ENCODE results near the gene UBE2G2. TPM values are rescaled to one million over a fixed set of nuclear protein-coding genes. Genes with fewer than 3 reads are reported as not detected.

The UBE2G2 gene
- polyA plus RNA-seq, 1 experiment = 93.2 TPM

- Histone ChIP-seq H3K27me3 (ENCODE audit: control insufficient read depth, insufficient read depth, low read length) (no peaks in the 10 kb centered on the region), H3K36me3 (ENCODE audit: control insufficient read depth, insufficient read depth, low read length) (peaks cover 9% of the 10 kb centered on the region), H3K4me3 (ENCODE audit: low read depth, low read length) (peak overlapping the region; percentile 77)
- ChIA-PET CTCF (interaction anchor here (0.9 to 3.4 kb wide), 7 partner anchors 9 to 334 kb away, joined by 3 to 26 read pairs (median 7); no protein-coding TSS in a partner anchor), POLR2A (no interaction called here)
- DNase-seq (ENCODE audit: low read depth) = no peak
- TF ChIP-seq, protein P1, sequence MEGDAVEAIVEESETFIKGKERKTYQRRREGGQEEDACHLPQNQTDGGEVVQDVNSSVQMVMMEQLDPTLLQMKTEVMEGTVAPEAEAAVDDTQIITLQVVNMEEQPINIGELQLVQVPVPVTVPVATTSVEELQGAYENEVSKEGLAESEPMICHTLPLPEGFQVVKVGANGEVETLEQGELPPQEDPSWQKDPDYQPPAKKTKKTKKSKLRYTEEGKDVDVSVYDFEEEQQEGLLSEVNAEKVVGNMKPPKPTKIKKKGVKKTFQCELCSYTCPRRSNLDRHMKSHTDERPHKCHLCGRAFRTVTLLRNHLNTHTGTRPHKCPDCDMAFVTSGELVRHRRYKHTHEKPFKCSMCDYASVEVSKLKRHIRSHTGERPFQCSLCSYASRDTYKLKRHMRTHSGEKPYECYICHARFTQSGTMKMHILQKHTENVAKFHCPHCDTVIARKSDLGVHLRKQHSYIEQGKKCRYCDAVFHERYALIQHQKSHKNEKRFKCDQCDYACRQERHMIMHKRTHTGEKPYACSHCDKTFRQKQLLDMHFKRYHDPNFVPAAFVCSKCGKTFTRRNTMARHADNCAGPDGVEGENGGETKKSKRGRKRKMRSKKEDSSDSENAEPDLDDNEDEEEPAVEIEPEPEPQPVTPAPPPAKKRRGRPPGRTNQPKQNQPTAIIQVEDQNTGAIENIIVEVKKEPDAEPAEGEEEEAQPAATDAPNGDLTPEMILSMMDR (IDR thresholded peaks at IDR 0.05; ENCODE audit: insufficient read depth, low read depth, low read length) = no peak
Observed at GRCh38 chr21:44802396-44803153, 955 bp upstream of the UBE2G2 start.

GRCh38 chr21:44800971-44801467 is 601 bp downstream of the UBE2G2 start:
- CTCF ChIA-PET = interaction anchor here (0.6 to 3.4 kb wide), 13 partner anchors 8 to 336 kb away, joined by 3 to 26 read pairs (median 6); partner anchors contain the start of gene PTTG1IP
- Histone ChIP-seq H3K36me3 (ENCODE audit: control insufficient read depth, insufficient read depth, low read length) (peaks cover 4% of the 10 kb centered on the region), H3K4me3 (ENCODE audit: low read depth, low read length) (peak overlapping the region; percentile 77), H3K27me3 (ENCODE audit: control insufficient read depth, insufficient read depth, low read length) (no peaks in the 10 kb centered on the region)
- no peak for DNase-seq (ENCODE audit: low read depth)
- POLR2A ChIA-PET = interaction anchor here (1.0 kb wide), 1 partner anchor 73 kb away, joined by 4 read pairs; the partner anchor contains the start of gene PTTG1IP
- TF ChIP-seq, protein P1 (IDR thresholded peaks at IDR 0.05; ENCODE audit: insufficient read depth, low read depth, low read length) = no peak; the same call in 1 of the 2 replicates

- no peak for DNase-seq (ENCODE audit: low read depth)
- TF ChIP-seq, protein P1 (IDR thresholded peaks at IDR 0.05; ENCODE audit: insufficient read depth, low read depth, low read length) = peak; percentile 64
- H3K36me3 ChIP-seq (ENCODE audit: control insufficient read depth, insufficient read depth, low read length) = peaks cover 4% of the 10 kb centered on the region
- no peaks in the 10 kb centered on the region for H3K27me3 ChIP-seq (ENCODE audit: control insufficient read depth, insufficient read depth, low read length)
- H3K4me3 ChIP-seq (ENCODE audit: low read depth, low read length) = peak overlapping the region; percentile 77; the same call in 1 of the 2 replicates
- ChIA-PET CTCF (interaction anchor here (0.6 to 3.4 kb wide), 12 partner anchors 10 to 316 kb away, joined by 3 to 26 read pairs (median 5); partner anchors contain the start of gene PTTG1IP), POLR2A (no interaction called here)
Observed at GRCh38 chr21:44800103-44800502, 1.5 kb downstream of the UBE2G2 start.

DNA sequence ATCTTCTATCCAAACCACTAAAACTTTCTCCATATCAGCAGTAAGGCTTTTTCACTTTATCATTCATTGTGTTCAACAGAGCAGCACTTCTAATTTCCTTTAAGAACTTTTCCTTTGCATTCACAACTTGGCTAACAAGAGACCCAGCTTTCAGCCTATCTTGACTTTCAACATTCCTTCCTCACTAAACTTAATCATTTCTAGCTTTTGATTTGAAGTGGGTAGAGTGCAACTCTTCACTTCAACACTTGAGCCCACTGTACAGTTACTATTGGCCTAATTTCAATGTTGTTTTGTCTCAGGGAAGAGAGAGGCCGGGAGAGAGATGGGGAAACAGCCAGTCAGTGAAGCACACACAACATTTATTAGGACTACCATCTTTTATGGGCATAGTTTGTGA is 2.0 kb downstream of the UBE2G2 start:
- TF ChIP-seq, protein P1 (IDR thresholded peaks at IDR 0.05; ENCODE audit: insufficient read depth, low read depth, low read length) = no peak
- DNase-seq (ENCODE audit: low read depth) = no peak
- Histone ChIP-seq H3K4me3 (ENCODE audit: low read depth, low read length) (no peak overlapping the region), H3K27me3 (ENCODE audit: control insufficient read depth, insufficient read depth, low read length) (no peaks in the 10 kb centered on the region), H3K36me3 (ENCODE audit: control insufficient read depth, insufficient read depth, low read length) (peaks cover 2% of the 10 kb centered on the region)
- ChIA-PET POLR2A (no interaction called here), CTCF (interaction anchor here (0.9 to 3.4 kb wide), 11 partner anchors 10 to 290 kb away, joined by 3 to 26 read pairs (median 6); no protein-coding TSS in a partner anchor)

DNA sequence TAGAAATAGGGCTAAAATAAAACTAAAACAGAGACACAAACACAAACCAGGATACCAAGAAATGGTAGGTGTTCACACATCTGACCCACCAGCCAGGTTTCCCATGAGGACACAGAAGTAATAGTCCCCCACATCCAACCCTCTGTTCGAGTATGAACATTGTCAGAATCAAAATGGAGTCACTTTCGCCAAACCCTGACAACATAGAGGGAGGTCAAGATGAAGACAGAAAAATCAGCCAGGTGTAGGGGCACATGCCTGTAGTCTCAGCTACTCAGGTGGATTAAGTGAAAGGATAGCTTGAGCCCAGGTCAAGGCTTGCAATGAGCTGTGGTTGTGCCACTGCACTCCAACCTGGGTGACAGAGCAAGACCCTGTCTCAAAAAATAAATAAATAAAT is 3.8 kb downstream of the UBE2G2 start:
- POLR2A ChIA-PET = no interaction called here
- DNase-seq (ENCODE audit: low read depth) = no peak
- TF ChIP-seq, protein P1 (IDR thresholded peaks at IDR 0.05; ENCODE audit: insufficient read depth, low read depth, low read length) = no peak
- Histone ChIP-seq H3K36me3 (ENCODE audit: control insufficient read depth, insufficient read depth, low read length) (peaks cover 2% of the 10 kb centered on the region), H3K4me3 (ENCODE audit: low read depth, low read length) (no peak overlapping the region), H3K27me3 (ENCODE audit: control insufficient read depth, insufficient read depth, low read length) (no peaks in the 10 kb centered on the region)
- CTCF ChIA-PET = interaction anchor here (1.6 kb wide), 1 partner anchor 288 kb away, joined by 5 read pairs; no protein-coding TSS in a partner anchor

Measured in BJ (cell line).